ENCODE data around the gene SPDYE4.

- TF ChIP-seq CTCF (IDR thresholded peaks at IDR 0.05; ENCODE audit: low read length) (no peak), EZH2 (IDR thresholded peaks at IDR 0.05; ENCODE audit: borderline replicate concordance, low read length) (no peak)
These were observed 32.2 kb downstream of the SPDYE4 start for GRCh38 chr17:8725881-8726876.

All from OCI-LY1 (cell line).